Neural cell (in vitro differentiated cells): ENCODE data around the gene IMPG1. TPM values are rescaled to one million over a fixed set of nuclear protein-coding genes. Genes with fewer than 3 reads are reported as not detected.

Experiments used
- H2AFZ ChIP-seq: fragments of 200-600, 300-800 bp; sonication (generic), shearing (Covaris generic); 2 replicates; pipeline ENCODE4 v1.6.0; 2014; ENCODE audit warnings: low read depth, mild to moderate bottlenecking, antibody characterized with exemption, low read length, moderate library complexity
- H3F3A ChIP-seq: fragments of 200-600 bp; shearing (Covaris generic); 2 replicates; pipeline ENCODE4 v1.6.1; 2016; ENCODE audit warnings: mild to moderate bottlenecking, moderate library complexity, mixed read lengths, antibody characterized with exemption, low read length; ENCODE audit not compliant: insufficient read depth, poor library complexity, severe bottlenecking
- H3K27ac ChIP-seq: fragments of 200-600, 300-800 bp; sonication (generic), shearing (Covaris generic); 2 replicates; pipeline ENCODE4 v1.5.1; 2014; ENCODE audit warnings: mild to moderate bottlenecking, low read length, moderate library complexity
- H3K27me3 ChIP-seq: fragments of 300-800, 200-600 bp; sonication (generic), shearing (Covaris generic); 2 replicates; pipeline ENCODE4 v1.6.0; 2014; ENCODE audit warnings: mild to moderate bottlenecking, low read depth, low read length, moderate library complexity; ENCODE audit not compliant: insufficient read depth
- H3K36me3 ChIP-seq: fragments of 300-800, 200-600 bp; sonication (generic), shearing (Covaris generic); 2 replicates; pipeline ENCODE4 v1.5.1; 2014; ENCODE audit warnings: mild to moderate bottlenecking, antibody characterized with exemption, low read length, moderate library complexity; ENCODE audit not compliant: insufficient read depth
- H3K4me2 ChIP-seq: fragments of 300-800, 200-600 bp; sonication (generic), shearing (Covaris generic); 2 replicates; pipeline ENCODE4 v1.6.0; 2014; ENCODE audit warnings: mild to moderate bottlenecking, low read length
- H3K4me3 ChIP-seq: fragments of 300-800, 200-600 bp; sonication (generic), shearing (Covaris generic); 2 replicates; pipeline ENCODE4 v1.5.1; 2014; ENCODE audit warnings: mild to moderate bottlenecking, low read length, moderate library complexity
- H3K79me2 ChIP-seq: fragments of 200-600 bp; shearing (Covaris generic); replicated peaks from 2 replicates; pipeline ENCODE4 v1.6.0; 2014; ENCODE audit warnings: mild to moderate bottlenecking, low read length, moderate library complexity; ENCODE audit not compliant: insufficient read depth
- H3K9ac ChIP-seq: fragments of 300-800, 200-600 bp; sonication (generic), shearing (Covaris generic); 2 replicates; pipeline ENCODE4 v1.6.1; 2016; ENCODE audit warnings: mild to moderate bottlenecking, low read length, mixed read lengths
- H3K9me2 ChIP-seq: fragments of 200-600 bp; shearing (Covaris generic); 2 replicates; pipeline ENCODE4 v1.6.1; 2016; ENCODE audit warnings: mild to moderate bottlenecking, low read length, mixed read lengths; ENCODE audit not compliant: insufficient read depth
- H3K9me3 ChIP-seq: fragments of 200-600, 300-800 bp; sonication (generic), shearing (Covaris generic); 2 replicates; pipeline ENCODE4 v1.6.1; 2016; ENCODE audit warnings: mild to moderate bottlenecking, mixed run types, low read length, moderate library complexity, mixed read lengths
- H4K20me1 ChIP-seq: fragments of 200-600 bp; shearing (Covaris generic); 2 replicates; pipeline ENCODE4 v1.6.1; 2016; ENCODE audit warnings: mild to moderate bottlenecking, mixed run types; ENCODE audit not compliant: insufficient read depth
- CTCF ChIP-seq: fragments of 450-650 bp; IDR thresholded peaks from 2 replicates; pipeline ENCODE4 v1.5.1; 2014; ENCODE audit warnings: antibody characterized with exemption, mild to moderate bottlenecking, moderate library complexity; ENCODE audit not compliant: poor library complexity, severe bottlenecking
- EP300 ChIP-seq: fragments of 450-650 bp; conservative IDR thresholded peaks from 2 replicates; pipeline ENCODE4 v1.6.1; 2014; ENCODE audit warnings: antibody characterized with exemption, mild to moderate bottlenecking, moderate library complexity; ENCODE audit not compliant: poor library complexity, severe bottlenecking
- EZH2 ChIP-seq: fragments of 200-600, 300-800 bp; shearing (Covaris generic), sonication (generic); IDR thresholded peaks from 2 replicates; pipeline ENCODE4 v1.6.1; 2014; ENCODE audit warnings: antibody characterized with exemption, low read length, borderline replicate concordance, mild to moderate bottlenecking; ENCODE audit not compliant: insufficient read depth, poor library complexity, severe bottlenecking
- MXI1 ChIP-seq: fragments of 450-650 bp; conservative IDR thresholded peaks from 2 replicates; pipeline ENCODE4 v1.6.1; 2014; ENCODE audit warnings: antibody characterized with exemption, mild to moderate bottlenecking; ENCODE audit not compliant: poor library complexity, severe bottlenecking
- POLR2AphosphoS5 ChIP-seq: IDR thresholded peaks from 2 replicates; pipeline ENCODE4 v1.6.1; 2012
- RAD21 ChIP-seq: fragments of 450-650 bp; conservative IDR thresholded peaks from 2 replicates; pipeline ENCODE4 v1.6.1; 2014; ENCODE audit warnings: antibody characterized with exemption, mild to moderate bottlenecking, moderate library complexity
- REST ChIP-seq: IDR thresholded peaks from 2 replicates; pipeline ENCODE4 v1.6.1; 2012; ENCODE audit warnings: borderline replicate concordance
- SMC3 ChIP-seq: fragments of 450-650 bp; conservative IDR thresholded peaks from 2 replicates; pipeline ENCODE4 v1.6.1; 2014; ENCODE audit warnings: antibody characterized with exemption, mild to moderate bottlenecking, moderate library complexity; ENCODE audit not compliant: poor library complexity
- TAF1 ChIP-seq: IDR thresholded peaks from 2 replicates; pipeline ENCODE4 v1.6.1; 2012; ENCODE audit warnings: low read depth
- polyA plus RNA-seq: library from polyadenylated mRNA; depleted of rRNA; stranded (reverse); fragments of >200 nt; gene quantifications from 2 replicates; pipeline ENCODE4 v1.2.3, GENCODE V29; 2014

Gene IMPG1
- polyA plus RNA-seq, 1 donor from 2014 or later, result not detected

GRCh38 chr6:75926293-75927168 is 145.9 kb downstream of the IMPG1 start:
- Histone ChIP-seq H3K36me3 (no peaks in the 10 kb centered on the region), H3K27me3 (no peaks in the 10 kb centered on the region), H2AFZ (no peak overlapping the region), H3K4me3 (no peak overlapping the region), H3K9ac (no peak overlapping the region), H3K79me2 (no peaks in the 10 kb centered on the region), H3K9me2 (peaks cover 4% of the 10 kb centered on the region), H4K20me1 (no peaks in the 10 kb centered on the region), H3K9me3 (no peaks in the 10 kb centered on the region), H3K4me2 (no peak overlapping the region), H3F3A (no peaks in the 10 kb centered on the region), H3K27ac (no peak overlapping the region)
- TF ChIP-seq CTCF (no peak), EP300 (no peak)

GRCh38 chr6:75922226-75922625 is 150.2 kb downstream of the IMPG1 start:
- Histone ChIP-seq H3K79me2 (no peaks in the 10 kb centered on the region), H3K4me3 (no peak overlapping the region), H2AFZ (no peak overlapping the region), H4K20me1 (no peaks in the 10 kb centered on the region), H3K9me2 (peaks cover 4% of the 10 kb centered on the region), H3K4me2 (no peak overlapping the region), H3K9me3 (no peaks in the 10 kb centered on the region), H3K27ac (no peak overlapping the region), H3K27me3 (no peaks in the 10 kb centered on the region), H3K36me3 (no peaks in the 10 kb centered on the region), H3K9ac (no peak overlapping the region), H3F3A (no peaks in the 10 kb centered on the region)
- TF ChIP-seq CTCF (no peak), RAD21 (no peak), EP300 (no peak), TAF1 (no peak), POLR2AphosphoS5 (no peak), MXI1 (no peak), EZH2 (no peak)

- peaks cover 11% of the 10 kb centered on the region for H3K36me3 ChIP-seq
- no peaks in the 10 kb centered on the region for H3F3A ChIP-seq
- H3K4me3 ChIP-seq, result no peak overlapping the region
- no peaks in the 10 kb centered on the region for H3K9me3 ChIP-seq
- no peak overlapping the region for H2AFZ ChIP-seq
- no peaks in the 10 kb centered on the region for H3K27me3 ChIP-seq
- H3K9ac ChIP-seq, result no peak overlapping the region
- no peaks in the 10 kb centered on the region for H3K9me2 ChIP-seq
- TF ChIP-seq REST (no peak), MXI1 (no peak), RAD21 (no peak), TAF1 (no peak), SMC3 (no peak), POLR2AphosphoS5 (no peak), CTCF (no peak), EZH2 (no peak), EP300 (no peak)
- no peaks in the 10 kb centered on the region for H3K79me2 ChIP-seq
- no peak overlapping the region for H3K4me2 ChIP-seq
- no peaks in the 10 kb centered on the region for H4K20me1 ChIP-seq
- H3K27ac ChIP-seq, result no peak overlapping the region
Observed at GRCh38 chr6:75913040-75913439, 159.4 kb downstream of the IMPG1 start.
